ENCODE measurements around the gene LHFPL6.

- TF ChIP-seq CTCF (IDR thresholded peaks at IDR 0.05) = no peak
- TF ChIP-seq POLR2A (IDR thresholded peaks at IDR 0.05) = no peak
These were observed 273.8 kb downstream of the LHFPL6 start for GRCh38 chr13:39329182-39329639.
